NCI-H2107 (cell line): ENCODE measurements around the gene LDLRAD4.

Experiments used
- DNase-seq: peaks from one replicate; lab custom pipeline; 2025; lab: John Stamatoyannopoulos, UW

The LDLRAD4 gene

DNA sequence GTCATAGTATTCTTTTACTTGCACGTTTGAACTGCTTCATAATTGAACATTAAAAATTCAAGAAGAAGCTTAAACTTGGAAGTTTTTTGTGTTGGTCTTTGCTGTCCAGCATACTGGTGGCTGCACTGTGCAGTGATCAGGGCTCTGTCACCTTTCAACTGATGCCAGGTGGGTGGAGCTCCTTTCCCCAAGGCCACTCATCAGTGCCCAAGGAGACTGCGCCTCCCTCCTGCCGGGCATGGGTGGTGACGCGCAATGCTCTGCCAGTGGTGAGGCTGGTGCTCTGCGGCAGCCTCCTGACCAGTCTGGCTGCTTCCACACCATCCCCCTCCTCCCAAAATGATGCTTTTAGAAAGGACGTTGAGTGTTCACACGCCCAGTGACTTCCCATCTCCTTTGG, 16.0 kb upstream of the LDLRAD4 start:
- DNase-seq, result no peak

DNA sequence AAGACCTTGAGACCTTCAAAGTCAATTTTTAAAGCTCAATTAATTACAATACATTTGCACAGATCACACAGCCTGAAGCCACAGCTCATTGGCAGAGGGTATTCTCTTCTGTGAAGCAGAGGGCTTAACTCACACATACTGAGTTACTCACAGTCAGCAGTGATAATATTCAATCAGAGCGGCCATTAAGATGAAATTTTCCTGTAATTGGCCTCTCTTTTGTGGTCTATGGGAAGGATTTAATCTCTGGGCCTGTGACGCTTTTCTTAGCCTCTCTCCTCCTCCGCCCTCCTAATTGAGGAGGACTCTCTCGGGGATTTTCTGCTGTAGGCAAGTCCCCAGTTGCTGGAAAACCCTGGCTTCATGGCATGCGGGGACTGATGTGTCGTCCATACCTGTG, 12.3 kb upstream of the LDLRAD4 start:
- no peak for DNase-seq

GRCh38 chr18:13207294-13207693, 11.3 kb upstream of the LDLRAD4 start:
- no peak for DNase-seq

GRCh38 chr18:13211534-13211933, 7.0 kb upstream of the LDLRAD4 start:
- DNase-seq, result no peak

- DNase-seq, result no peak
These were observed 5.3 kb upstream of the LDLRAD4 start for GRCh38 chr18:13213036-13213795.

DNA sequence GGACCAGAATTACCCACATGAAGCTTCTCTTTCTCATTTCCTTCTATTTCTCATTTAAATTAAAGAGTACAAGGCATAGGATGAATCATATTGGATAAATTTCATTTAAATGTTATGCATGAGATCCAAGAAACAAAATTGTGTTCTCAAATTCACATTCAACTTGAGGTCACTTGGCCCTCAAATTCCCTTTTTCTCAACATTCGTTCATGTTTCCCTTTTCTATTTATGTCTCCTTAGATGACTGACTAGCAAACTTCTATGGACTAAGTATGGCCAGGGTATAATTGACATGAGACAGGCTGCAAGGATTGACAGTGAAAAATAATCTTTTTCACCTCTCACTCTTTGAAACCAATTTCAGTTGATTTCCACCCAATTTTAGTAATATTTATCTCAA, 4.0 kb upstream of the LDLRAD4 start:
- no peak for DNase-seq

DNA sequence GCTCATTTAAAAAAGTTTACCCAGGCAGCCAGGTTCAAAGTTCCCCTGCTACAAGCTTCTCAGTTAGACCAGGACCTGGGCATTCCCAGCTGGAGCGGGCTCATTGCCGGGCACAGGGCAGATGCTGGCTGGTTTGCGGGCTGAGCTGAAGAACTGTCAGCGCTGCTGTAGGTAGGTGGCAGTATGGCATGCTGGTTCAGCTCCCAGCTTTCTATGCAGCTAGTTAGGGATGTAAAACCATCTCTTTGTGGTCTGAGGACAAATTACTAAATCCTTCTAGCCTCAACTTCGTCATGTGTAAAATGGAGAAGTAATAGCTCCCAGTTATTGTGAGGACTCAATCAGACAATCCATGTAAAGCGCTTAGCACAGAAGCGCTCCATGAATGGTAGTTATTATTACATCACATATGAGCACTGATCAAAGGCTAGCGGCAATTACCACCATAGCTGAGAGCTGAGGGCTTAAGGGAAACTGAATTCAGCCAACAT, 2.4 kb upstream of the LDLRAD4 start:
- DNase-seq, result no peak

DNA sequence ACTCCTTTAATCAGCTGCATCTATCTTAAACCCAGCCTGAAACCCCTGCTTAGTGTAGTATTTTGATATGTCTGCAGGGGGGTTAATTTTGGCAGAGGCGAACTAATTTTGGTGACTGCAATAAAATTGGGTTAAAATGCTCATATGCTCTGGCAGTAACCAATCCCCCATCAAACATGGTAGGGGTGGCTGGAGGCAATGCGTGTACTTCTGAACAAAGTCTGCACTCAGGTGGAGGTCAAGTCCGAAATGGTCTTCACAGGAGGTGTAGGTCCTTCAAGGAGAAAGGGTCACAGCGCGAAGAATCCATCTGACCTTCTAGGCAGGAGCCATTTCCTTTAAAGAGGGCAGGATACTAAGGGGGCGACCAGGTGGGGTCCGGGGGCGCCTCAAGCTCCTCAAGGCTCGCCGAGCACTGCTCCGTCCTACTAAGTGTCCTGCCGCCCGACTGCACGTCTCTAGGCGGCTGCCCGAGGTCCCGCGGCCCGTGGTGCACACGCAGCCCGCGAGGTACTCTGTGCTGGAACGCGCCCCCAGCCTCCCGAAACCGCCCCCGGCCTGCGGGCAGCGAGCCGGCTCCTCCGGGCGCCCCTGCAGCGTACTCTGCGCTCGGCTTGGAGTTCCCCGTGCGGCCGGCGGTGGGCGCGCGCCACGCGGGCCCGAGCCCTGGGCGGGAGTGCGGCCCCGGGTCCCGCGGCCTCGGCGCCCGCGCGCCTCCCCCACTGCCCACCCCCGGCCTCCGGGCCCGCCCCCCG, 1.7 kb upstream of the LDLRAD4 start:
- DNase-seq, result no peak

DNA sequence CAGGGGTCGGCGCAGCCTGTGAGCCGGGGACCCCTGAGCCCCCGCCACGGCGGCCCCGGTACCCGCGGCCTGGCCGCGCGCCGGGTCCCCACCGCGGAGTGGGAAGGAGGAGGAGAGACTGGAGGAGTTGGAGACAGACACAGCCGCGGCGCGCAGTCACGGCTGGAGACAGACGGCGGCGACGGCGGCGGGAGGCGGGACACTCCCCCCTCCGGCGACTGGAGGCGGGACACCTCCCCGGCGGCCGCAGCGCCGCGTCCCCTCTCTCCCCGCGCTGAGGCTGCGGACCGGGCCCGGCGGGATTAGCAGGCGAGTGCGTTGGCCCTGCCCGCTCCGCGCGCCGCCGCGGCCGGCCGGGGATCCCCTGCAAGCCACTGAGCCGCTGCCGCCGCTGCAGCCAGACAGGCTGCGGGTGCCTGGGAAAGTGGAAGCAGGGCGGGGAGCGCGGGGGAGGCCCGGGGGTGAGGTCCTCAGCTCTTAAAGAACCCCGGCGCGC, 1.0 kb upstream of the LDLRAD4 start:
- no peak for DNase-seq

DNA sequence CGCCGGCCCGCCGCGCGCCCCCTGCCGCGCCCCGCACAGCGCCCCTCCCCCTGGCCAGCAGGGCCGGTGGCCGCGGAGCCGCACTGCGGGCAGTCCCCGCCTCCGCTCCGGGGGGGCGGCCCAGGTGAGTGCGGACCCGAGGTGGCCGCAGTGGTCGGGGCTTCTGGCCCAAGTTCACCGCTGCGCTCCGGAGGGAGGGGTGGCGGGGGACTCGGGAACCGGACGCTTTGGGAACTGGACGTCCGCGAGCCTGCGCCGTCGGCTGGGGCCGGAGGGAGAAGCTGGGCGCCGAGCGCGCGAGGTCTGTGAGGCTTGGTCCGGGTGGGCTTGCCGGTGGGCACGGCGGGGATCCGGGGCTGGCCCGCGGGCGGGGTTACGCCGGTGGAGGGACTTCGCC, 591 bp upstream of the LDLRAD4 start:
- no peak for DNase-seq

GRCh38 chr18:13218997-13219396, 437 bp downstream of the LDLRAD4 start:
- DNase-seq, result no peak

GRCh38 chr18:13219593-13220159, 1.1 kb downstream of the LDLRAD4 start:
- DNase-seq, result no peak

DNA sequence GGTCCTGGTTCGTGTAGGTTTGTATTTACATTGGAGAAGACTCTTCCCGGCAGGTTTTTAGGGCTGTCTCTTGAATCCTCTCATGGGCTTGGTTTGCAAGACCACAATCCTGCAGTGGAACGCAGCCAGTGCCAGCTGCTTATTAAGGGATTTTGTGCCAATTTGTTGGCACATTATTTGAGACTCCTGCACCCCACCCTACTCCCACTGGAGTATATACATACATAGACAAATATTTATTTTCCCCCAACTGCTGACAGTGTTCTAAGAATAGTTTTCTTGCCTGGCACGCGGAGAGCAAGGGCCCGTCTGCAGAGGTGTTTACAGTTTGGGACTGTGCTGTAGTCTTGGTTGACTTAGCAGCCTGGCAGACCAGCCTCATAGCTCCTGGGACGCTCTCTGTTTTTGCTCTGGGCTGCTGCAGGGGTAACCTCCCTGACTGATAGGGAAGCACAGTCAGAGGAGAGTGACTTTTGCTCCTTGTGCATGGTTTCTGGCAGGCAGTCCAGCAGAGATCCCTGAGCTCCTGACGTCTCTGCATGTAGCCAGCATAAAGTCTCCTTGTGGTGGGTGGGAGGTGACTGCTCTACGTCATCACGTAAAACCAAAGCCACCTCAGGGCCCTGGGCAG, 1.9 kb downstream of the LDLRAD4 start:
- no peak for DNase-seq

GRCh38 chr18:13221869-13222855, 3.6 kb downstream of the LDLRAD4 start:
- no peak for DNase-seq

- DNase-seq, result no peak
These were observed 4.3 kb downstream of the LDLRAD4 start for GRCh38 chr18:13222856-13223281.

DNA sequence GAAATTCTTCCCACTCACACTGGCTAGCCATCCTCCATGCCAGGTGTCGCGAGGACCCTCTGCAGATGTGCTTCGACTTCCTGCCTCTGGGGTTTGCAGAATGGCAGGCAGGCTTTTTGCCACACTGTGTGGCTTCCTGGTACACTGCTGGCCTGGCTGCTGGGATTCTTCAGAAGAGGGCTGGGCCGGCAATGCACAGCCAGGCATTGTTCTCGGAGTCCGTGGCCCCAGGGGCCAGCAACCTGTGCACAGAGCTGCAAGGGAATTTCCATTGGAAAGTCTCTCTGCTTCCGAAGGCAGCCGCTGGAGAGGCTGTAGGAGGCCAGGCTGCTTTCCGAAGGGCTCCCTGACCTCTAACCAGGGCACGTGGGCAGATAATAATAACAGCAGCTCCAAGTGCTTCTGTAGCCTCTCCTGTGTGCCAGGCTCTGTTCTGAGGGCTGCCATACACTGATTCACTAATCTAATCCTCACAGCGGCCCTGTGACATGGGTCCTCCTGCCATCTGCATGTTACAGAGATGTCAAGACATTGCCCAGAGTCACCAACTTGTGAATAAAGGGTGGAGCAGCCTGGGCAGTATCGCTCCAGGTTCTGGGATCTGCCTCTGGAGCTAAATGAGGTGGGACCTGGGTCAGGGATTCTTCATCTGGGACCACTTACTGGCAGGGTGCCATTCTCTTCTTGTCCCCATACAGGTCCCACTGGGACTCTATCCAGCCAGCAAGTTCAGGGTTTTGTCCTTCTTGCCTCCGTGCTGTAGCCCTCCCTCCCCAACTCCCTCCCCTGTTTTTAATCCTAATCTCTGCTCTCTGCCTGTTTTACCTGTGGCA, 5.0 kb downstream of the LDLRAD4 start:
- DNase-seq, result no peak

- DNase-seq, result no peak
These were observed 6.7 kb downstream of the LDLRAD4 start for GRCh38 chr18:13225261-13225660.

- DNase-seq, result no peak
These were observed 8.1 kb downstream of the LDLRAD4 start for GRCh38 chr18:13226533-13227144.

- no peak for DNase-seq
These were observed 9.3 kb downstream of the LDLRAD4 start for GRCh38 chr18:13227910-13228309.
